GM23248 (cell line): Measurements from ENCODE around the gene LRRIQ1.

Source experiments
- EZH2 ChIP-seq: fragments of 200-600 bp; sonication (generic); IDR thresholded peaks from 2 replicates; pipeline ENCODE4 v1.6.1; 2018; ENCODE audit warnings: antibody characterized with exemption, mild to moderate bottlenecking; ENCODE audit not compliant: insufficient read depth, poor library complexity, severe bottlenecking
- EZH2phosphoT487 ChIP-seq: fragments of 200-600 bp; sonication (generic); IDR thresholded peaks from 2 replicates; pipeline ENCODE4 v1.6.1; 2018; ENCODE audit warnings: antibody characterized with exemption, moderate library complexity, mild to moderate bottlenecking, low read depth; ENCODE audit not compliant: insufficient read depth

DNA sequence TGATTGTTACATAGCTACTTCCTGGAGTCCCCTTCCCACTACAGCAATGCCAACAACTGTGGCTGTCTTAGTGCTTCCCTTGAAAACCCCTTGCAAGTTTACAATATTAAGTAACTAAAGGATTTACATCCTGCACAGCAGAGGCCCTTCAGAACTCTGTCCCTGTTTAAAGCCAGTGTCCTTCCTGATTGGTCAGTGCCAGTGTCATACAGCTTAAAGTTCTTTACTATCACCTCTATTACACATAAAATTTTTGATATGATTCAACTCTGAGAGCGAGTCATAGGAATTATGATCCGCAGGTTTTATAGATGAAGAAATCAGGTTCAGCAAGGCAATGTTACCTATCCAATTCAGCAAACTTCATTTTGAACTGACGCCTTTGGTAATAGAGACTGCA is 152.5 kb downstream of the LRRIQ1 start:
- TF ChIP-seq EZH2phosphoT487: no peak
- TF ChIP-seq EZH2: no peak
